K562 (cell line): ENCODE measurements around the gene DISC1. TPM values are rescaled to one million over a fixed set of nuclear protein-coding genes. Genes with fewer than 3 reads are reported as not detected.
A peak's percentile ranks its signal among the peaks of the same experiment; 100 is the strongest.
"Not testable (repeated sequence)": the region's sequence is repeated elsewhere in the genome, so short reads cannot be mapped to it uniquely, and the experiment has no call there.

Source experiments
- ATAC-seq: fragments of 200-7000 bp; cut with Tn5 transposase; 3 replicates; pipeline ENCODE4 v1.9.1; 2020; ENCODE audit warnings: moderate library complexity
- BruUV-seq: library from RNA; stranded (reverse); fragments of 400-500 nt; replicated peaks from 2 replicates; lab custom pipeline; 2021; lab: Mats Ljungman, UMichigan
- CTCF ChIA-PET: fragments of 300-600 bp; formaldehyde crosslinking; extraction: SDS; loops from one replicate; lab custom pipeline; 2021; ENCODE audit warnings: low intra/inter-chr PET ratio; lab: Yijun Ruan, JAX
- POLR2A ChIA-PET: fragments of 300-600, 350-650 bp; sonication (Branson Sonifier 250); formaldehyde crosslinking; extraction: SDS; loops from one replicate; lab custom pipeline; 2021; ENCODE audit warnings: antibody characterized with exemption, inconsistent platforms; lab: Yijun Ruan, JAX
- DNase-seq, 4 experiments: peaks; one replicate each; pipeline versions ENCODE4 v3.0.0 to v3.0.0-alpha.2; 2011 to 2018; ENCODE audit warnings: low spot score in 3 of 4, mixed read lengths in 3 of 4; ENCODE audit errors: extremely low read depth in 1 of 4
- FAIRE-seq: peaks from 2 replicates; lab custom pipeline; 2011; peaks lifted over from hg19 to GRCh38; lab: Jason Lieb, UNC
- H2AFZ ChIP-seq: 2 replicates; pipeline ENCODE4 v1.6.0; 2011; ENCODE audit warnings: low read depth, low read length, control low read depth, inconsistent platforms
- H3K27ac ChIP-seq: fragments of 200-600 bp; 3 replicates; pipeline ENCODE4 v1.8.0; 2011; ENCODE audit warnings: low read depth, mild to moderate bottlenecking, control low read depth, inconsistent platforms, low read length, moderate library complexity, mixed read lengths; ENCODE audit errors: extremely low read depth
- H3K27me3 ChIP-seq, 2 experiments: fragments of 300-600 bp in 1 of 2; 2 replicates in 1 of 2; 3 replicates in 1 of 2; pipeline versions ENCODE4 v1.6.0 to v1.8.0; 2011; ENCODE audit warnings: inconsistent platforms in 2 of 2, low read length in 2 of 2, mild to moderate bottlenecking in 1 of 2, mixed read lengths in 1 of 2, moderate library complexity in 1 of 2; ENCODE audit not compliant: control insufficient read depth in 2 of 2, insufficient read depth in 2 of 2
- H3K36me3 ChIP-seq: fragments of 300-600 bp; 3 replicates; pipeline ENCODE4 v1.8.0; 2011; ENCODE audit warnings: mild to moderate bottlenecking, low read length, inconsistent platforms; ENCODE audit not compliant: control insufficient read depth, insufficient read depth
- H3K4me1 ChIP-seq, 2 experiments: fragments of 200-600 bp in 1 of 2; replicated peaks in 1 of 2; 2 replicates in 1 of 2; 3 replicates in 1 of 2; pipeline versions ENCODE4 v1.5.1 to v1.8.0; 2011; ENCODE audit warnings: inconsistent platforms in 2 of 2, low read length in 2 of 2, mild to moderate bottlenecking in 1 of 2, mixed read lengths in 1 of 2, moderate library complexity in 1 of 2; ENCODE audit not compliant: control insufficient read depth in 2 of 2, insufficient read depth in 2 of 2
- H3K4me2 ChIP-seq: 2 replicates; pipeline ENCODE4 v1.6.1; 2011; ENCODE audit warnings: low read length, control low read depth, inconsistent platforms, mixed read lengths; ENCODE audit not compliant: insufficient read depth
- H3K4me3 ChIP-seq: fragments of 200-600 bp; sonication (generic), shearing (Covaris generic); 2 replicates; pipeline ENCODE4 v1.5.1; 2016; ENCODE audit warnings: control low read depth, inconsistent platforms
- H3K79me2 ChIP-seq: fragments of 200-600 bp; 3 replicates; pipeline ENCODE4 v1.8.0; 2011; ENCODE audit warnings: low read length, inconsistent platforms; ENCODE audit not compliant: control insufficient read depth, insufficient read depth
- H3K9ac ChIP-seq, 2 experiments: 2 replicates each; pipeline versions ENCODE4 v1.6.0 to v1.6.1; 2011; ENCODE audit warnings: low read depth in 2 of 2, low read length in 2 of 2, control low read depth in 1 of 2, inconsistent platforms in 1 of 2, mild to moderate bottlenecking in 1 of 2, mixed read lengths in 1 of 2; ENCODE audit not compliant: insufficient read depth in 1 of 2
- H3K9me1 ChIP-seq: one replicate; pipeline ENCODE4 v1.6.0; 2011; ENCODE audit warnings: inconsistent platforms, mild to moderate bottlenecking, low read length, moderate library complexity; ENCODE audit not compliant: control insufficient read depth, insufficient read depth
- H3K9me3 ChIP-seq: replicated peaks from 2 replicates; pipeline ENCODE4 v1.5.1; 2011; ENCODE audit warnings: low read depth, low read length, inconsistent platforms; ENCODE audit not compliant: control insufficient read depth, insufficient read depth
- H4K20me1 ChIP-seq: replicated peaks from 2 replicates; pipeline ENCODE4 v1.6.1; 2011; ENCODE audit warnings: low read length, inconsistent platforms, mixed read lengths; ENCODE audit not compliant: control insufficient read depth, insufficient read depth
- NFYB ChIP-seq: IDR thresholded peaks from 2 replicates; pipeline ENCODE4 v1.6.1; 2011; ENCODE audit warnings: mild to moderate bottlenecking, moderate library complexity; ENCODE audit not compliant: insufficient read length; ENCODE audit errors: extremely low read depth
- WGBS: fragments of 100-300 bp; shearing (Covaris generic); methylation state at CpG from one replicate; pipeline ENCODE4 v1.1.6; 2016; ENCODE audit warnings: low coverage, mixed read lengths; ENCODE audit not compliant: insufficient coverage; ENCODE audit errors: missing lambda C conversion rate; 5-methylcytosine and 5-hydroxymethylcytosine counted together
- in situ Hi-C: fragments of 300-500 bp; cut with MboI; formaldehyde crosslinking; loops from 4 replicates; pipeline ENCODE4 v1.15.0; 2018; ENCODE audit warnings: inconsistent platforms, mixed read lengths
- intact Hi-C: fragments of 100-400 bp; cut with micrococcal nuclease; formaldehyde crosslinking; loops from 2 replicates; pipeline ENCODE4 v1.14.2; 2022
- polyA plus RNA-seq, 8 experiments: library from polyadenylated mRNA; depleted of rRNA in 4 of 8; stranded (reverse) in 5 of 8; unstranded in 3 of 8; fragments of >200 nt; fragmentation: Nextera tagmentation in 2 of 8; fragmentation: Illumina TruSeq in 1 of 8; extraction: Ambion mirVana in 2 of 8; extraction: Trizol in 1 of 8; gene quantifications; 2 replicates each; pipeline versions ENCODE4 v1.2.1 to v1.2.3, GENCODE V29; 2011 to 2014; ENCODE audit warnings: inconsistent platforms in 1 of 8, missing spikeins in 1 of 8
- total RNA-seq, 7 experiments: library from RNA; depleted of rRNA in 6 of 7; stranded (reverse); fragments of >200 nt in 6 of 7; fragmentation: Illumina TruSeq in 2 of 7; extraction: Trizol in 2 of 7; gene quantifications; 2 replicates each; pipeline versions ENCODE4 v1.2.1 to v1.2.3, GENCODE V29; 2011 to 2021; ENCODE audit warnings: low replicate concordance in 1 of 7

Gene DISC1
- total and polyA plus RNA-seq, 9 of the 15 experiments (the other 6 are each of a cell fraction or from before 2014, with no cell fraction given): 0.01 to 0.11 (median 0.08) TPM; not detected in 1

GRCh38 chr1:231641444-231641843 is 14.9 kb downstream of the DISC1 start:
- H3K4me1 ChIP-seq, H3K9ac ChIP-seq, FAIRE-seq, BruUV-seq, H3K36me3 ChIP-seq, H3K9me3 ChIP-seq, H3K9me1 ChIP-seq, H3K4me2 ChIP-seq, in situ Hi-C loops, intact Hi-C loops, CTCF ChIA-PET, H4K20me1 ChIP-seq, H3K4me3 ChIP-seq, POLR2A ChIA-PET, ATAC-seq, H3K27ac ChIP-seq, H3K79me2 ChIP-seq: not testable (repeated sequence)
- Histone ChIP-seq H3K27me3 (peaks cover 6 to 16% of the 10 kb centered on the region in 2 experiments; a peak in 3 of 5 replicates), H2AFZ (0 out of 2 replicates have a peak overlapping the region, but pooled peaks have one; percentile 21)
- DNase-seq: peak in 1 of 4 experiments; percentile 18
- peak; percentile 74 for TF ChIP-seq NFYB
- 21% methylated on average over 9 of the region's 9 CpGs for WGBS

- H3K79me2 ChIP-seq, FAIRE-seq, H4K20me1 ChIP-seq, H2AFZ ChIP-seq, H3K4me2 ChIP-seq, ATAC-seq, H3K27ac ChIP-seq, H3K9me3 ChIP-seq, BruUV-seq, in situ Hi-C loops, POLR2A ChIA-PET, DNase-seq, H3K36me3 ChIP-seq, CTCF ChIA-PET, H3K9ac ChIP-seq, intact Hi-C loops, H3K4me3 ChIP-seq, H3K4me1 ChIP-seq, H3K9me1 ChIP-seq: not testable (repeated sequence)
- WGBS: 14% methylated on average over 15 of the region's 36 CpGs
- H3K27me3 ChIP-seq: peaks cover 6 to 16% of the 10 kb centered on the region in 2 experiments; a peak in 3 of 5 replicates
These were observed 15.5 kb downstream of the DISC1 start for GRCh38 chr1:231642061-231642460.
